ENCODE results near the gene PRR33.

The PRR33 gene

GRCh38 chr11:1845561-1846452, 45.9 kb downstream of the PRR33 start:
- no peak for DNase-seq

GRCh38 chr11:1845095-1845429, 46.6 kb downstream of the PRR33 start:
- DNase-seq, result no peak

GRCh38 chr11:1844221-1845094, 47.2 kb downstream of the PRR33 start:
- DNase-seq, result no peak

GRCh38 chr11:1843796-1844195, 47.9 kb downstream of the PRR33 start:
- DNase-seq, result no peak

- DNase-seq, result no peak
Measured at GRCh38 chr11:1843098-1843473, 48.6 kb downstream of the PRR33 start.

- DNase-seq, result no peak
Measured at GRCh38 chr11:1842149-1843097, 49.3 kb downstream of the PRR33 start.

GRCh38 chr11:1841511-1842148, 50.1 kb downstream of the PRR33 start:
- DNase-seq, result no peak

GRCh38 chr11:1840780-1841480, 50.8 kb downstream of the PRR33 start:
- no peak for DNase-seq

- DNase-seq, result no peak
Measured at GRCh38 chr11:1839924-1840779, 51.5 kb downstream of the PRR33 start.

GRCh38 chr11:1839204-1839923, 52.3 kb downstream of the PRR33 start:
- DNase-seq, result no peak

- no peak for DNase-seq
Measured at GRCh38 chr11:1838426-1839144, 53.1 kb downstream of the PRR33 start, which contains the start of gene TNNI2. TSS of gene TNNI2 (plus strand) at chr11:1838981. CDS start at chr11:1839697, 716 bp downstream.
